ENCODE data around the gene OTOGL.
"Not testable (repeated sequence)": the region's sequence is repeated elsewhere in the genome, so short reads cannot be mapped to it uniquely, and the experiment has no call there.

Gene OTOGL

GRCh38 chr12:80235944-80236343, 136.6 kb downstream of the OTOGL start:
- no peak for DNase-seq

GRCh38 chr12:80239867-80240266, 140.5 kb downstream of the OTOGL start:
- no peak for DNase-seq

- no peak for DNase-seq
Measured at GRCh38 chr12:80241576-80242273, 142.4 kb downstream of the OTOGL start.

- no peak for DNase-seq
Measured at GRCh38 chr12:80242321-80242720, 143.0 kb downstream of the OTOGL start.

GRCh38 chr12:80249581-80249980, 150.2 kb downstream of the OTOGL start:
- DNase-seq = not testable (repeated sequence)

GRCh38 chr12:80257920-80258319, 158.6 kb downstream of the OTOGL start:
- DNase-seq = no peak

GRCh38 chr12:80260269-80260668, 160.9 kb downstream of the OTOGL start:
- no peak for DNase-seq

- DNase-seq = no peak
Measured at GRCh38 chr12:80261403-80261802, 162.1 kb downstream of the OTOGL start.

- no peak for DNase-seq
Measured at GRCh38 chr12:80262346-80262745, 163.0 kb downstream of the OTOGL start.

- no peak for DNase-seq
Measured at GRCh38 chr12:80262771-80263170, 163.4 kb downstream of the OTOGL start.

- no peak for DNase-seq
Measured at GRCh38 chr12:80264386-80264785, 165.0 kb downstream of the OTOGL start.

GRCh38 chr12:80264891-80265290, 165.6 kb downstream of the OTOGL start:
- DNase-seq = no peak

GRCh38 chr12:80268924-80269749, 169.8 kb downstream of the OTOGL start:
- DNase-seq = peak; percentile 23

GRCh38 chr12:80269803-80270552, 170.6 kb downstream of the OTOGL start:
- DNase-seq = peak; percentile 33

- no peak for DNase-seq
Measured at GRCh38 chr12:80271780-80272179, 172.4 kb downstream of the OTOGL start.

GRCh38 chr12:80272387-80272915, 173.1 kb downstream of the OTOGL start:
- DNase-seq = peak; percentile 20

- DNase-seq = no peak
Measured at GRCh38 chr12:80273144-80273543, 173.8 kb downstream of the OTOGL start.

GRCh38 chr12:80277732-80278131, 178.4 kb downstream of the OTOGL start:
- no peak for DNase-seq

- DNase-seq = peak; percentile 1
Measured at GRCh38 chr12:80282226-80282625, 182.9 kb downstream of the OTOGL start.

GRCh38 chr12:80282761-80283160, 183.4 kb downstream of the OTOGL start:
- no peak for DNase-seq

- DNase-seq = no peak
Measured at GRCh38 chr12:80291108-80291754, 191.9 kb downstream of the OTOGL start.

GRCh38 chr12:80293347-80293746, 194.0 kb downstream of the OTOGL start:
- no peak for DNase-seq

GRCh38 chr12:80293759-80294158, 194.4 kb downstream of the OTOGL start:
- DNase-seq = no peak
